Right lobe of liver (tissue), 4 donors: ENCODE data around the gene CC2D1B.

Experiments used
- CTCF ChIP-seq, 4 donors: fragments of 200-600 bp in 3 of 4; fragments of 450-650 bp in 1 of 4; IDR thresholded peaks; one replicate each; pipeline versions ENCODE4 v1.5.1 to v1.8.0; 2016 to 2022; ENCODE audit warnings: antibody characterized with exemption in 4 of 4, mild to moderate bottlenecking in 2 of 4
- POLR2A ChIP-seq: fragments of 450-650 bp; IDR thresholded peaks from one replicate; pipeline ENCODE4 v1.6.1; 2017; ENCODE audit warnings: antibody characterized with exemption, mild to moderate bottlenecking
- donor health status: DM: no; HTN: no; CAD: no.
- donor health status: DM: no; HTN: no; CAD: no.
- donor health status: DM: no; HTN: yes; CAD: no.

DNA sequence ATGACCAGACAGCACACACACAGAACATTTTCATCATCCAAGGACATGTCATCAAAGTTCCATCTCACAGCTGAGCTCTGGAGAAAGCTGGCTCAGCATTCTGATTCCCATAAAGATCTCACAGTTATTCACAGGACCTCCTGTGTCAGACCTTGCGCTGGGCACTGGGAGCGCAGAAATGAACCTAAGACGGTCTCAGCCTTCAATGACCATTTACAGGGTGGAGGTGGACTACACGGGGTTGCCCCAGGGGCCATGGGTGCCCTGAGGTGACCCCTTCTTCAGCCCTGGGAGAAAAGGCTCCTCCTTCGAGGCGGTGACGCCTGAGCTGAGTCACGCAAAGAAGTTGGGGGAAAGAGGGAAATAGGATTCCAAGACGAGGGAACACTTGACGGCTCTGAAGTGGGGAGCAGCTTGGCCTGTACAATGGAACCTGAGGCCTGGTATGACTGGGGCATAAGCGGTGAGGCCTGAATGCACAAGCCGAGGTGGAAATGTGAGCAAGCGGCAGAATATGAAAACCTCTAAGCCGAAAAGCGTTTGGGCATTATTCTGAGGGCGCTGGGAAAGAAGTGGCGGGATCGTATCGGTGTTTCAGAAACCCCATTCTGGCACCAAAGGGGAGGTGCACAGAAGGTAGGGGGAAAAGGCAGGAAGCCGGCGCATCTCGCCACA is 797 bp downstream of the CC2D1B start:
- TF ChIP-seq CTCF (IDR thresholded peaks at IDR 0.05), result no peak
- TF ChIP-seq POLR2A, result no peak
